Measurements from ENCODE around the gene FBXL15.

Gene FBXL15

DNA sequence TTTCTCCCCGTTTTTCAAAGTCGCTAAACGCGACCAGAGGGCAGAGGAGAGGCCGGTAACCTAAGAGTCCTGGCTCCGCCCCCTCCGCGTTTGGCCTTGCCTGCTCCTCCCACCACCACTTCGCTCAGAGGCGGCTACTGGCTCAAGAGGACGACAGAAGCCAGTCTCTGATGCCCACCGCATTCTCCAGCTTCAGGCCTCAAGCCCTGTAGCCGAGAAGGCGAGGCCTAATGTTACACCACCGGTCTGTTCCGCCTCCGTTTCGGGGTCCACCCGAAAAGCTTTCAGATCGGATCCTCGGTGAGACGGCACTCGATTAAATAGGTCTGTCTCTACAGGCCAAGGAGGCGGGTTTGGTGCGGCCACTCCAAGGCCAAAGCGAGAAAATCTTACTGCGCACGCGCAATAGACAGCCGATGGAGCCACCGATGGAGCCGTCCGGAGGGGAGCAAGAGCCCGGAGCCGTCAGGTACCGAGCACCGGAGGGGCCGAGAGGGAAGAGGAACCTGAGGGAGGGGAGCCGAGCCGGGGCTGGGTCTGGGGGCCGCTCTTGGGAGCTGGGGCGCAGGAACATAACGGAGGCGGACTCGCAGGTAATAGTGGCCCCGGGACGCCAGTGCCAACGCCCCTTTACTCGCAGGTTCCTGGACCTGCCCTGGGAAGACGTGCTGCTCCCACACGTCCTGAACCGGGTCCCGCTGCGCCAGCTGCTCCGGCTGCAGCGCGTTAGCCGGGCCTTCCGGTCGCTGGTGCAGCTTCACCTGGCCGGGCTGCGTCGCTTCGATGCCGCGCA is at the start of gene FBXL15:
Gene FBXL15 (plus strand): TSS at position 123 of the 793 bp plus-strand sequence. CDS start 294 bp downstream, at position 417.
- DNase-seq (ENCODE audit: low read depth, low spot score): peak; percentile 85

DNA sequence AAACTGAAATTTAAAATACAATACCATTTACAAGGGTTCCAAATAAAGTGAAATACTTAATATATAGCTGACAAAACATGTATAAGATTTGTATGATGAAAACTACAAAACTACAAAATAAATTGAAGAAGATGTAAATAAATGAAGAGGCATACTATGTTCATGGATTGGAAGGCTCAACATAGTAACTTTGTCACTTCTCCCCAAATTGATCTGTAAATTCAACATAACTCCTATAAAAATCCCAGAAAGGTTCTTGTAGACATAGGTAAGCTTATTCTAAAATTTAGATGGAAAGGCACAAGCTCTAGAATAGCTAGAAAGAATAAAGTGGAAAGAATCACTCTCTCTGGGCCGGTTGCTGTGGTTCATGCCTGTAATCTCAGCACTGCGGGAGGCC is 49.3 kb upstream of the FBXL15 start:
- DNase-seq (ENCODE audit: low read depth, low spot score): no peak

DNA sequence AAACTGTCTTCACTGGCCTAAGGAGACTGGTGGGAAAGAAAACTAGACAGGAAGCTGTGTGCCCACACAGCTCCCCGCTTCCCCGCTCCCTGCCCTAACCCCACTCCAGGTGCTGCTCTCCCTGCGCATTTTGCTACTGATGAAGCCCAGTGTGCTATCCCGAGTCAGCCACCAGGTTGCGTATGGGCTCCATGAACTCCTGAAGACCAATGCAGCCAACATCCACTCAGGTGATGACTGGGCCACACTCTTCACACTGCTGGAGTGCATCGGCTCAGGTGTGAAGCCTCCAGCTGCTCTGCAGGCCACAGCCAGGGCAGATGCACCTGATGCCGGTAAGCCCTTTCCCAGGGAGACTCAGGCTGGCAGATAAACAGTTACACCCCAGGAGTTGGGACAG is 45.4 kb upstream of the FBXL15 start:
- no peak for DNase-seq (ENCODE audit: low read depth, low spot score)

- no peak for DNase-seq (ENCODE audit: low read depth, low spot score)
Measured at GRCh38 chr10:102375867-102376266, 44.8 kb upstream of the FBXL15 start.

- DNase-seq (ENCODE audit: low read depth, low spot score): no peak
Measured at GRCh38 chr10:102376901-102377300, 43.7 kb upstream of the FBXL15 start.

DNA sequence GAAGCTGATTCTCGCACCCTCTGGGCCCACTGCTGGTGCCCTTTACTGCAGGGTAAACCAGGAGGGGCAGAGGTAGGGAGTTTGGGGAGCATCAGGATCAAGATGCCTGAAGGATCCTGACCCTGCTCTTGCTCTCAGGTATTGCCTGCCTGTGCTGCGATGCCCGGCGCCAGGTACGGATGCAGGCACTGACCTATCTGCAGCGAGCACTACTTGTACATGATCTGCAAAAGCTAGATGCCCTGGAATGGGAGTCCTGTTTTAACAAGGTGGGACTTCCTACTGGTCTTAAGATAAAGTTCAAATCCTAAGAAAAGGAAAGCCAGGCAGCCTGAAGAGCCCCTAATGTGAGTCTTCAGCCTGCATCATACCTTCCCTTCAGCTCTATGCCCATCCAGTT is 41.3 kb upstream of the FBXL15 start:
- DNase-seq (ENCODE audit: low read depth, low spot score): no peak

DNA sequence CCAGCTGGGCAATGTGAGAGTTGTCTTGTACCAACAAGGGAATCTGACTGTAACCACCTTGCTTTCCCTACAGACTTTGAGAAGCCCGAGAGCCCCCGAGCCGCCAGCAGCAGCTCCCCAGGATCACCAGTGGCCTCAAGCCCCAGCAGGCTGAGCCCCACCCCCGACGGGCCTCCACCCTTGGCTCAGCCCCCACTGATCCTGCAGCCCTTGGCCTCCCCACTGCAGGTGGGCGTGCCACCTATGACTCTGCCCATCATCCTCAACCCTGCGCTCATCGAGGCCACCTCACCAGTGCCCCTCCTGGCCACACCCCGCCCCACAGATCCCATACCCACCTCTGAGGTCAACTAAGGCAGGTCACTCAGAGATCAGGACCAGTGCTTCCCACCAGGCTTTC is 38.7 kb upstream of the FBXL15 start:
- no peak for DNase-seq (ENCODE audit: low read depth, low spot score)

- DNase-seq (ENCODE audit: low read depth, low spot score): no peak
Measured at GRCh38 chr10:102382871-102383270, 37.8 kb upstream of the FBXL15 start.

GRCh38 chr10:102384053-102384452 is 36.6 kb upstream of the FBXL15 start:
- DNase-seq (ENCODE audit: low read depth, low spot score): no peak

GRCh38 chr10:102384606-102385429 is 35.8 kb upstream of the FBXL15 start:
- DNase-seq (ENCODE audit: low read depth, low spot score): no peak

- no peak for DNase-seq (ENCODE audit: low read depth, low spot score)
Measured at GRCh38 chr10:102389894-102390293, 30.7 kb upstream of the FBXL15 start.

DNA sequence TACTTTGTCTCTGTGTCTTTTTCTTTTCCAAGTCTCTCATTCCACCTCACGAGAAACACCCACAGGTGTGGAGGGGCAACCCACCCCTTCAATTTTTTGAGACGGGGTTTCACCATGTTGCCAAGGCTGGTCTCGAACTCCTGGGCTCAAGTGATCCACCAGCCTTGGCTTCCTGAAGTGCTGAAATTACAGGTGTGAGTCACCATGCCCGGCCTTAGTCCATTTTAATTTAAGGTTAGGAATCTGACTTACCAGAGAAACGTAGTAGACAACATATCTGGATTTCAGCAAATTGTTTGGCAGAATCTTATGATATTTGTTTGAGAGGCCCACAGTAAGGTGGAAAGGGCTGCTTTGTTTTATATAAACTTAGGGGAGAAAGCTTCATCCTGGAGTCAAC is 28.3 kb upstream of the FBXL15 start:
- no peak for DNase-seq (ENCODE audit: low read depth, low spot score)

GRCh38 chr10:102393411-102394078 is 27.1 kb upstream of the FBXL15 start:
- no peak for DNase-seq (ENCODE audit: low read depth, low spot score)

GRCh38 chr10:102394079-102394800 is 26.4 kb upstream of the FBXL15 start:
- peak; percentile 98 for DNase-seq (ENCODE audit: low read depth, low spot score)

DNA sequence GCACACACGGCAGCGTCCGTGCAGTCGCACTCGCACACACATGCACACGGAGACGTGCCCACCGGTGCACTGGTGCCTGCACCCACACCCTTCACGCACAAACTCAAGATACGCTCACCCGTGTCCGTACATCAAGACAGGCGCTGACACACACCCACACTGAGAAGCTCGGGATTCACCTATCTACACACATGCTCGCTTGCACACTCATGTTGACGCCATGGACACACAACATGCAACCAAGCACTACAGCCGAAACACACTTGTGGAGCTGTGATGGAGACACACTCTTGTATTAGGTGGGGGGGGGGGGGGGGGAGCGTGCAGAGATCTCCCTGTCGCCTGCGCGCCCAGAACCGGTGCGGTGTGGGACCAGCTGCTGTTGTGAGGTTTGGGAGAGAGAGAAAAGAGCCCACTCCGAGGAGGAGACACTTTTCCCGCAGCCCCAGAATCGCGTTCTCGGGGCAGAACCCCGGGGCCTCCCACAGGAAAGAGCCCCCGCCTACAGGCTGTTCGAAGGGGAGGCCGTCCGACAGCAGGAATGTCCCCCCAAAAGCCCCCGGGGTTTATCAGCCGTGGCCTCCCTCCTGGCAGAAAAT is 25.7 kb upstream of the FBXL15 start:
- DNase-seq (ENCODE audit: low read depth, low spot score): peak; percentile 24

GRCh38 chr10:102395400-102396316 is 25.0 kb upstream of the FBXL15 start, which contains the start of gene NFKB2:
Gene NFKB2 (plus strand): TSS chr10:102395705. CDS start chr10:102395960, 255 bp downstream.
- peak; percentile 79 for DNase-seq (ENCODE audit: low read depth, low spot score)

DNA sequence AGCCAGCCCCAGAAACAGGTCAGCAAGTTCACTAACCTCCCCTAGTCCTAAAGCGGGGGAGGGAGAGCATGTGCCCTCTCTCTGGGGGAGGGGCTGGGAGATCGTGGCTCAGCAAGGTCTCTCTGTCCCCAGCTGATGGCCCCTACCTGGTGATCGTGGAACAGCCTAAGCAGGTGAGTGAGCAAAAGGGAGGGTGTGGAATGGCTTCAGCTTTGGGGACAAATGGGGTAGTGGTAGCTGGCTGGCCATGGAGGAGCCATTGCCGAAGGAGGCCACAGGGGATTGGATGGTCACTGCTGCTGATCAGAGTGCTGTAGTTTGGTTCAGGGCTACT is 24.4 kb upstream of the FBXL15 start:
- DNase-seq (ENCODE audit: low read depth, low spot score): no peak

DNA sequence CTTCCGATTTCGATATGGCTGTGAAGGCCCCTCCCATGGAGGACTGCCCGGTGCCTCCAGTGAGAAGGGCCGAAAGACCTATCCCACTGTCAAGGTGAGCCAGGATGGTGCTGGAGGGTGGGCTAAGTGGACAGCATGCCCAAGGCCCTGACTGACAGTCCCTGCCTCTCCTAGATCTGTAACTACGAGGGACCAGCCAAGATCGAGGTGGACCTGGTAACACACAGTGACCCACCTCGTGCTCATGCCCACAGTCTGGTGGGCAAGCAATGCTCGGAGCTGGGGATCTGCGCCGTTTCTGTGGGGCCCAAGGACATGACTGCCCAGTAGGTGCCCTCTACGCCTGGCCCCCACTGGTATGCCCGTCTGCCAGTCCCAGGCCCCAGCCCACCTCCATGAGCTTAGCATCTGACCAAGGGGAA is 23.9 kb upstream of the FBXL15 start:
- DNase-seq (ENCODE audit: low read depth, low spot score): no peak

- DNase-seq (ENCODE audit: low read depth, low spot score): no peak
Measured at GRCh38 chr10:102397222-102398171, 23.1 kb upstream of the FBXL15 start.

Data from activated naive CD8-positive, alpha-beta T cell treated with anti-CD3 and anti-CD28 coated beads, Interleukin-2, amount 50 U/mL, for 16 hours (primary cell).